ENCODE measurements around the gene SPC24. TPM values are rescaled to one million over a fixed set of nuclear protein-coding genes. Genes with fewer than 3 reads are reported as not detected.
"Not testable (repeated sequence)": the region's sequence is repeated elsewhere in the genome, so short reads cannot be mapped to it uniquely, and the experiment has no call there.

The SPC24 gene
- total and polyA plus RNA-seq, 5 donors, result 0.56 to 4.4 (median 3.2) TPM

- H3K4me1 ChIP-seq (ENCODE audit: control insufficient read depth, insufficient read depth, low read length), result peaks cover 13% of the 10 kb centered on the region
- DNase-seq (peak; percentile 92), ATAC-seq (peak; percentile 78 to 88)
- no peak overlapping the region for H3K4me3 ChIP-seq (ENCODE audit: low read length)
- no peaks in the 10 kb centered on the region for H3K27me3 ChIP-seq (ENCODE audit: control insufficient read depth, insufficient read depth)
- H3K9me3 ChIP-seq (ENCODE audit: control insufficient read depth, low read length), result no peaks in the 10 kb centered on the region
- intact Hi-C loops (cut with DNase I), result no loop called here
- peak overlapping the region; percentile 61 for H3K27ac ChIP-seq (ENCODE audit: low read length)
- 25% methylated on average over 8 of the region's 8 CpGs for WGBS
These were observed 35.7 kb upstream of the SPC24 start for GRCh38 chr19:11191273-11191755.

- no peak for DNase-seq
- Histone ChIP-seq H3K4me1 (ENCODE audit: control insufficient read depth, insufficient read depth, low read length) (peaks cover 14% of the 10 kb centered on the region), H3K27ac (ENCODE audit: low read length) (peak overlapping the region; percentile 81), H3K27me3 (ENCODE audit: control insufficient read depth, insufficient read depth) (no peaks in the 10 kb centered on the region), H3K9me3 (ENCODE audit: control insufficient read depth, low read length) (no peaks in the 10 kb centered on the region), H3K4me3 (ENCODE audit: low read length) (no peak overlapping the region)
- 66% methylated on average over 8 of the region's 8 CpGs for WGBS
- intact Hi-C loops (cut with DNase I), result no loop called here
- no peak for ATAC-seq
These were observed 34.9 kb upstream of the SPC24 start for GRCh38 chr19:11190501-11190900.

GRCh38 chr19:11187441-11187840 is 31.9 kb upstream of the SPC24 start:
- intact Hi-C loops (cut with DNase I), result no loop called here
- WGBS, result 93% methylated on average over 9 of the region's 9 CpGs
- Histone ChIP-seq H3K4me1 (ENCODE audit: control insufficient read depth, insufficient read depth, low read length) (peaks cover 9% of the 10 kb centered on the region), H3K4me3 (ENCODE audit: low read length) (no peak overlapping the region), H3K9me3 (ENCODE audit: control insufficient read depth, low read length) (no peaks in the 10 kb centered on the region), H3K27ac (ENCODE audit: low read length) (peak overlapping the region; percentile 31), H3K27me3 (ENCODE audit: control insufficient read depth, insufficient read depth) (no peaks in the 10 kb centered on the region)
- no peak for DNase-seq
- ATAC-seq, result no peak

- WGBS, result 87% methylated on average over 1 of the region's 1 CpG
- DNase-seq, result no peak
- peaks cover 11% of the 10 kb centered on the region for H3K4me1 ChIP-seq (ENCODE audit: control insufficient read depth, insufficient read depth, low read length)
- H3K27ac ChIP-seq (ENCODE audit: low read length), result no peak overlapping the region
- no peak overlapping the region for H3K4me3 ChIP-seq (ENCODE audit: low read length)
- H3K27me3 ChIP-seq (ENCODE audit: control insufficient read depth, insufficient read depth), result no peaks in the 10 kb centered on the region
- ATAC-seq, result no peak
- intact Hi-C loops (cut with DNase I), result no loop called here
- H3K9me3 ChIP-seq (ENCODE audit: control insufficient read depth, low read length), result no peaks in the 10 kb centered on the region
These were observed 27.4 kb upstream of the SPC24 start for GRCh38 chr19:11182994-11183393.

DNA sequence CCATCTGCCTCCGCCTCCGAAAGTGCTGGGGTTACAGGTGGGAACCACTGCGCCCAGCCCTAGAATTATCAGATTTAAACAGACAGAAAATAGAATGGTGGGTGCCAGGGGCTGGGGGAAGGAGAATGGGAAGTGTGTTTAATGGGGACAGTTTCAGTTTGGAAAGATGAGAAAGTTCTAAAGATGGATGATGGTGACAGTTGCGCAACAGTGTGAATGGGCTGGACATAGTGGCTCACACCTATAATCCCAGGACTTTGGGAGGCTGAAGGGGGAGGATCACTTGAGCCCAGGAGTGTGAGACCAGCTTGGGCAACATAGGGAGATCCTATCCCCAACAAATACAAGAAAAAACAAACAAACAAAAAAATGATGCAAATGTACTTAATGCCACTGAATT is 25.9 kb upstream of the SPC24 start:
- Histone ChIP-seq H3K9me3 (ENCODE audit: control insufficient read depth, low read length) (no peaks in the 10 kb centered on the region), H3K27me3 (ENCODE audit: control insufficient read depth, insufficient read depth) (no peaks in the 10 kb centered on the region), H3K4me1 (ENCODE audit: control insufficient read depth, insufficient read depth, low read length) (peaks cover 11% of the 10 kb centered on the region), H3K27ac (ENCODE audit: low read length) (peak overlapping the region; percentile 82), H3K4me3 (ENCODE audit: low read length) (no peak overlapping the region)
- no peak for DNase-seq
- intact Hi-C loops (cut with DNase I), result no loop called here
- no peak for ATAC-seq
- 90% methylated on average over 4 of the region's 4 CpGs for WGBS

GRCh38 chr19:11180975-11181374 is 25.4 kb upstream of the SPC24 start:
- H3K27me3 ChIP-seq (ENCODE audit: control insufficient read depth, insufficient read depth); H3K4me3 ChIP-seq (ENCODE audit: low read length); DNase-seq; H3K9me3 ChIP-seq (ENCODE audit: control insufficient read depth, low read length); intact Hi-C loops (cut with DNase I): not testable (repeated sequence)
- ATAC-seq, result peak in 1 of 2 donors; percentile 17
- WGBS, result 62% methylated on average over 8 of the region's 8 CpGs
- peak overlapping the region; percentile 82 for H3K27ac ChIP-seq (ENCODE audit: low read length)
- peaks cover 11% of the 10 kb centered on the region for H3K4me1 ChIP-seq (ENCODE audit: control insufficient read depth, insufficient read depth, low read length)

DNA sequence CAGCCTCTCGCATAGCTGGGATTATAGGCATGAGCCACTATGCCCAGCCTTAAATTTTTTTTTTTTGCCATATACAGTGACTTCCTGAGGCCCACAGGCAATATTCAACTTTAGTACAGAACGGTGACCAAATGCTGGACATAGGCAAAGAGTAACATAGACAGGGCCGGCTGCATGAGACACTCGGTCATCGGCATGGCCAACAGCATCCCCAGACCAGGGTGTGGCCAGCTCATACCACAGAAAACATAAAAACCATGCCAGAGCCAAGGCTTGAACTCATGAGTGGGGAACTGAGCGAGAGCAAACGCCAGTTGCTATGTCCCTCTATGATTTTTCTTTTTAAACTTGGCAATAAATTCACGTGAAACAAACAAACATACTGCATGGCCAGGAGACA is 24.8 kb upstream of the SPC24 start:
- WGBS, result 41% methylated on average over 8 of the region's 8 CpGs
- ATAC-seq, result peak; percentile 54 to 59
- H3K27ac ChIP-seq (ENCODE audit: low read length), result peak overlapping the region; percentile 79
- no peak overlapping the region for H3K4me3 ChIP-seq (ENCODE audit: low read length)
- peak in 2 of 3 donors; percentile 58 to 76 for DNase-seq
- H3K4me1 ChIP-seq (ENCODE audit: control insufficient read depth, insufficient read depth, low read length), result peaks cover 9% of the 10 kb centered on the region
- H3K27me3 ChIP-seq (ENCODE audit: control insufficient read depth, insufficient read depth), result no peaks in the 10 kb centered on the region
- H3K9me3 ChIP-seq (ENCODE audit: control insufficient read depth, low read length), result no peaks in the 10 kb centered on the region
- intact Hi-C loops (cut with DNase I), result no loop called here

DNA sequence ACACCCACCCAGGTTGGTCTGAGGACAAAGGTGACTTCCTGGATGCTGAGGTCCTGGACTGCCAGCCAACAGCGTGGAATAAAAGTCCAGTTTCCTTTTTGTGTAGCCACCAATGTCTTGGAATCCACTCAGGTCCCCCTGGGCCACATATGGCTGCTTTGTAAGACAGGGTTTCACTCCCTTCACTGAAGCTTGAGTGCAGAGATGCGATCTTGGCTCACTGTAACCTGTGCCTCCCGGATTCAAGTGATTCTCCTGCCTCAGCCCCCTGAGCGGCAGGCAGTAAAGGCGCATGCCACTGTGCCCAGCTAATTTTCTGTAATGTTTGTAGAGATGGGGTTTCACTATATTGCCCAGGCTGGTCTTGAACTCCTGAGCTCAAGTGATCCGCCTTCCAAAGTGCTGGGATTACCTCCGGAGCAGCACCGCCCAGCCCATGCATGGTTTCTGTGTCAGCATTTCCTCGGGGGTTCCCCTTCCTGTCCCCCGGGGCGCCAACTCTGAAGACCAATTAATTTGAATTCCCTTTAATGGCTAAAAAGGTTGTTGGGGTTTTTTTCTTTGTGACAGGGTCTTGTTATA is 24.2 kb upstream of the SPC24 start:
- Histone ChIP-seq H3K4me3 (ENCODE audit: low read length) (no peak overlapping the region), H3K9me3 (ENCODE audit: control insufficient read depth, low read length) (no peaks in the 10 kb centered on the region), H3K27ac (ENCODE audit: low read length) (peak overlapping the region; percentile 79), H3K27me3 (ENCODE audit: control insufficient read depth, insufficient read depth) (no peaks in the 10 kb centered on the region), H3K4me1 (ENCODE audit: control insufficient read depth, insufficient read depth, low read length) (peaks cover 9% of the 10 kb centered on the region)
- DNase-seq, result peak in 1 of 3 donors; percentile 45
- 53% methylated on average over 11 of the region's 11 CpGs for WGBS
- peak; percentile 8 to 51 for ATAC-seq
- intact Hi-C loops (cut with DNase I), result no loop called here

GRCh38 chr19:11179145-11179465 is 23.5 kb upstream of the SPC24 start:
- H3K9me3 ChIP-seq (ENCODE audit: control insufficient read depth, low read length); intact Hi-C loops (cut with DNase I); H3K27me3 ChIP-seq (ENCODE audit: control insufficient read depth, insufficient read depth); H3K27ac ChIP-seq (ENCODE audit: low read length); H3K4me1 ChIP-seq (ENCODE audit: control insufficient read depth, insufficient read depth, low read length); ATAC-seq; DNase-seq; H3K4me3 ChIP-seq (ENCODE audit: low read length): not testable (repeated sequence)
- 82% methylated on average over 9 of the region's 9 CpGs for WGBS

- no peak overlapping the region for H3K4me3 ChIP-seq (ENCODE audit: low read length)
- H3K9me3 ChIP-seq (ENCODE audit: control insufficient read depth, low read length), result no peaks in the 10 kb centered on the region
- no peak overlapping the region for H3K27ac ChIP-seq (ENCODE audit: low read length)
- WGBS, result 93% methylated on average over 9 of the region's 9 CpGs
- ATAC-seq (no peak), DNase-seq (no peak)
- no peaks in the 10 kb centered on the region for H3K27me3 ChIP-seq (ENCODE audit: control insufficient read depth, insufficient read depth)
- H3K4me1 ChIP-seq (ENCODE audit: control insufficient read depth, insufficient read depth, low read length), result peaks cover 9% of the 10 kb centered on the region
- intact Hi-C loops (cut with DNase I), result no loop called here
These were observed 22.0 kb upstream of the SPC24 start for GRCh38 chr19:11177592-11177991.

- intact Hi-C loops (cut with DNase I), result no loop called here
- no peaks in the 10 kb centered on the region for H3K9me3 ChIP-seq (ENCODE audit: control insufficient read depth, low read length)
- DNase-seq (no peak), ATAC-seq (no peak)
- no peaks in the 10 kb centered on the region for H3K27me3 ChIP-seq (ENCODE audit: control insufficient read depth, insufficient read depth)
- H3K4me3 ChIP-seq (ENCODE audit: low read length), result no peak overlapping the region
- H3K27ac ChIP-seq (ENCODE audit: low read length), result no peak overlapping the region
- peaks cover 9% of the 10 kb centered on the region for H3K4me1 ChIP-seq (ENCODE audit: control insufficient read depth, insufficient read depth, low read length)
- 91% methylated on average over 18 of the region's 18 CpGs for WGBS
These were observed 21.0 kb upstream of the SPC24 start for GRCh38 chr19:11176466-11177193.
